SK-N-SH treated with all-trans-retinoic acid at 6 μM for 48 hours (cell line): Measurements from ENCODE around the gene SIL1.
A peak's percentile ranks its signal among the peaks of the same experiment; 100 is the strongest.
"Not testable (repeated sequence)": the region's sequence is repeated elsewhere in the genome, so short reads cannot be mapped to it uniquely, and the experiment has no call there.

Experiments used
- ATAC-seq: fragments of 200-7000 bp; cut with Tn5 transposase; 3 replicates; pipeline ENCODE4 v1.9.1; 2020; ENCODE audit warnings: mild to moderate bottlenecking, moderate library complexity
- BACH2 ChIP-seq: fragments of 250-450 bp; sonication (Bioruptor Pico); IDR thresholded peaks from 2 replicates; pipeline ENCODE4 v1.9.0; 2021; ENCODE audit warnings: mild to moderate bottlenecking, borderline replicate concordance
- CSDC2 ChIP-seq: fragments of 250-450 bp; sonication (Bioruptor Pico); IDR thresholded peaks from 2 replicates; pipeline ENCODE4 v1.5.0; 2020; ENCODE audit warnings: mild to moderate bottlenecking, moderate library complexity
- ESRRG ChIP-seq: fragments of 250-450 bp; sonication (Bioruptor Pico); IDR thresholded peaks from 2 replicates; pipeline ENCODE4 v1.6.1; 2021; ENCODE audit warnings: mild to moderate bottlenecking
- GLIS3 ChIP-seq: fragments of 250-450 bp; sonication (Bioruptor Pico); IDR thresholded peaks from 2 replicates; pipeline ENCODE4 v1.5.0; 2020; ENCODE audit warnings: mild to moderate bottlenecking, moderate library complexity
- ISL1 ChIP-seq: fragments of 250-450 bp; sonication (Bioruptor Pico); IDR thresholded peaks from 2 replicates; pipeline ENCODE4 v2.1.2; 2022; ENCODE audit warnings: mild to moderate bottlenecking, moderate library complexity
- OSR1 ChIP-seq: fragments of 250-450 bp; sonication (Bioruptor Pico); IDR thresholded peaks from 2 replicates; pipeline ENCODE4 v1.8.0; 2022; ENCODE audit warnings: moderate library complexity, mild to moderate bottlenecking, inconsistent platforms
- PPARA ChIP-seq: fragments of 250-450 bp; sonication (Bioruptor Pico); IDR thresholded peaks from 2 replicates; pipeline ENCODE4 v1.5.0; 2020; ENCODE audit warnings: mild to moderate bottlenecking, borderline replicate concordance
- RARB ChIP-seq: fragments of 250-450 bp; sonication (Bioruptor Pico); IDR thresholded peaks from 2 replicates; pipeline ENCODE4 v1.8.0; 2021; ENCODE audit warnings: mild to moderate bottlenecking, moderate library complexity
- SNAI2 ChIP-seq: fragments of 250-450 bp; sonication (Bioruptor Pico); IDR thresholded peaks from 2 replicates; pipeline ENCODE4 v1.5.0; 2020; ENCODE audit warnings: mild to moderate bottlenecking, moderate library complexity
- TCF4 ChIP-seq: fragments of 250-450 bp; sonication (Bioruptor Pico); IDR thresholded peaks from 2 replicates; pipeline ENCODE4 v1.8.0; 2021; ENCODE audit warnings: mild to moderate bottlenecking, moderate library complexity, borderline replicate concordance
- TOX ChIP-seq: fragments of 250-450 bp; sonication (Bioruptor Pico); IDR thresholded peaks from 2 replicates; pipeline ENCODE4 v1.8.0; 2021; ENCODE audit warnings: mild to moderate bottlenecking, moderate library complexity, borderline replicate concordance
- ZFP3 ChIP-seq: fragments of 250-450 bp; sonication (Bioruptor Pico); IDR thresholded peaks from 2 replicates; pipeline ENCODE4 v1.5.0; 2020; ENCODE audit warnings: mild to moderate bottlenecking, moderate library complexity
- ZFP30 ChIP-seq: fragments of 450-650 bp; formaldehyde crosslinking; IDR thresholded peaks from 2 replicates; pipeline ENCODE4 v1.5.0; 2022; ENCODE audit warnings: mild to moderate bottlenecking, moderate library complexity
- ZNF565 ChIP-seq: fragments of 450-650 bp; formaldehyde crosslinking; conservative IDR thresholded peaks from 2 replicates; pipeline ENCODE4 v1.5.0; 2020; ENCODE audit warnings: low read depth, mild to moderate bottlenecking, moderate library complexity
- ZNF8 ChIP-seq: fragments of 450-650 bp; formaldehyde crosslinking; IDR thresholded peaks from 2 replicates; pipeline ENCODE4 v1.5.0; 2020; ENCODE audit warnings: mild to moderate bottlenecking, moderate library complexity
- TF ChIP-seq, protein P1 (sequence below): fragments of 250-450 bp; sonication (Bioruptor Pico); IDR thresholded peaks from 2 replicates; pipeline ENCODE4 v1.5.1; 2021; ENCODE audit warnings: mild to moderate bottlenecking, moderate library complexity
- TF ChIP-seq, protein P2 (sequence below): fragments of 250-450 bp; sonication (Bioruptor Pico); IDR thresholded peaks from 2 replicates; pipeline ENCODE4 v1.5.0; 2020; ENCODE audit warnings: mild to moderate bottlenecking, moderate library complexity
- TF ChIP-seq, protein P3 (sequence below): fragments of 250-450 bp; sonication (Bioruptor Pico); IDR thresholded peaks from 2 replicates; pipeline ENCODE4 v1.8.0; 2021; ENCODE audit warnings: low read depth, mild to moderate bottlenecking, moderate library complexity, borderline replicate concordance

The SIL1 gene

DNA sequence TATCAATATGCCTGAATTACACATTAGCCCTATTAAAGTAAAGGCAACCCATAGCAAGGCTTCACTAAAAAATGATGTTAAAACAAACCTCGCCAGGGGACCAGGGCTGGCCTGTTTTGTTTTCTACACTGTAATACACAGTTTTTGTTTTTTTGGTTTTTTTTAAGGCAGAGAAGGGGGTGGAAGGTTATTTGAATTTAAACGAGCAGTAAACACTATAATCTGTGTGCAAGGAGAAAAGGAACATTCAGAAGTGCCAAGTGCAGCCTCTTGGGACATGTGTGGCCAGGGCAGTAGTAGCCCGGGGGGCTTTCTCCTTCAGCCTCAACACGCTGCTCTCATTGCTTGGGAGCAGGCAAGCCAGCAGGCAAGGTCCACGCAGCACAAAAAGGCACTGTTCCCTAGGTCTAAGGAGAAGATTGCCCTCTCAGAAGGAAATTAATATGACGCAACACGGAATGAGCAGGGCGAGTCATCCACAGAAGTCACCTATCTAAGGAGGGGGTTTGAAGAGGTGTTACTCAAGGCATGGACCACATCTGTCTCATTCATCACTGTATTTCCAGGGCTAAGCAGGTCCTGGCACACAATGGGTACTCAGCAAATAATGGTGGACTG lies 16.2 kb downstream of the SIL1 start:
- TF ChIP-seq GLIS3 (CRISPR knock-in tag) (no peak), ESRRG (CRISPR knock-in tag) (no peak), TOX (CRISPR knock-in tag) (no peak), CSDC2 (CRISPR knock-in tag) (no peak), ZNF8 (CRISPR knock-in tag) (no peak), ZNF565 (CRISPR knock-in tag) (no peak), ISL1 (no peak), TCF4 (no peak), OSR1 (CRISPR knock-in tag) (no peak), RARB (CRISPR knock-in tag) (no peak)
- TF ChIP-seq, protein P1, sequence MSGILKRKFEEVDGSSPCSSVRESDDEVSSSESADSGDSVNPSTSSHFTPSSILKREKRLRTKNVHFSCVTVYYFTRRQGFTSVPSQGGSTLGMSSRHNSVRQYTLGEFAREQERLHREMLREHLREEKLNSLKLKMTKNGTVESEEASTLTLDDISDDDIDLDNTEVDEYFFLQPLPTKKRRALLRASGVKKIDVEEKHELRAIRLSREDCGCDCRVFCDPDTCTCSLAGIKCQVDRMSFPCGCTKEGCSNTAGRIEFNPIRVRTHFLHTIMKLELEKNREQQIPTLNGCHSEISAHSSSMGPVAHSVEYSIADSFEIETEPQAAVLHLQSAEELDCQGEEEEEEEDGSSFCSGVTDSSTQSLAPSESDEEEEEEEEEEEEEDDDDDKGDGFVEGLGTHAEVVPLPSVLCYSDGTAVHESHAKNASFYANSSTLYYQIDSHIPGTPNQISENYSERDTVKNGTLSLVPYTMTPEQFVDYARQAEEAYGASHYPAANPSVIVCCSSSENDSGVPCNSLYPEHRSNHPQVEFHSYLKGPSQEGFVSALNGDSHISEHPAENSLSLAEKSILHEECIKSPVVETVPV (CRISPR knock-in tag) = no peak
- ATAC-seq = no peak

DNA sequence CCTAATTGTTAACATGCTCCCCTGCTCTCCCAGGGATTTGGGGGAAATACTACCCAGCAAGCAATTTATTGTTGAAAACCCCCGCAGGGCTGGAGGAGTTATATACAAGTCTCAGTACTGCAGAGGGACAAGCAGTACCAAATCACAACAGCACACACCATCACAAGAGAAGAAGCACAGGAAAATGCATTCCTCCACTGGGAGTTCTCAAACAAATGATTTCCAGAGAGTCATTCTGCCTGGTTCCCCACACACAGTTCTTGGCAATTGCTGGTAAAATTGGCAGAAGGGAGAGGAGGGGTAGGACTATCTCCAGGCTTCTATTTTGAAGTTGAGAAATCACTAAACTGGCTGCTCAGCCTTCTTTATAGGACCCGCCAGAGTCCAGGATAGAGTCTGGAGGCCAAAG lies 16.8 kb downstream of the SIL1 start:
- TF ChIP-seq, protein P2, sequence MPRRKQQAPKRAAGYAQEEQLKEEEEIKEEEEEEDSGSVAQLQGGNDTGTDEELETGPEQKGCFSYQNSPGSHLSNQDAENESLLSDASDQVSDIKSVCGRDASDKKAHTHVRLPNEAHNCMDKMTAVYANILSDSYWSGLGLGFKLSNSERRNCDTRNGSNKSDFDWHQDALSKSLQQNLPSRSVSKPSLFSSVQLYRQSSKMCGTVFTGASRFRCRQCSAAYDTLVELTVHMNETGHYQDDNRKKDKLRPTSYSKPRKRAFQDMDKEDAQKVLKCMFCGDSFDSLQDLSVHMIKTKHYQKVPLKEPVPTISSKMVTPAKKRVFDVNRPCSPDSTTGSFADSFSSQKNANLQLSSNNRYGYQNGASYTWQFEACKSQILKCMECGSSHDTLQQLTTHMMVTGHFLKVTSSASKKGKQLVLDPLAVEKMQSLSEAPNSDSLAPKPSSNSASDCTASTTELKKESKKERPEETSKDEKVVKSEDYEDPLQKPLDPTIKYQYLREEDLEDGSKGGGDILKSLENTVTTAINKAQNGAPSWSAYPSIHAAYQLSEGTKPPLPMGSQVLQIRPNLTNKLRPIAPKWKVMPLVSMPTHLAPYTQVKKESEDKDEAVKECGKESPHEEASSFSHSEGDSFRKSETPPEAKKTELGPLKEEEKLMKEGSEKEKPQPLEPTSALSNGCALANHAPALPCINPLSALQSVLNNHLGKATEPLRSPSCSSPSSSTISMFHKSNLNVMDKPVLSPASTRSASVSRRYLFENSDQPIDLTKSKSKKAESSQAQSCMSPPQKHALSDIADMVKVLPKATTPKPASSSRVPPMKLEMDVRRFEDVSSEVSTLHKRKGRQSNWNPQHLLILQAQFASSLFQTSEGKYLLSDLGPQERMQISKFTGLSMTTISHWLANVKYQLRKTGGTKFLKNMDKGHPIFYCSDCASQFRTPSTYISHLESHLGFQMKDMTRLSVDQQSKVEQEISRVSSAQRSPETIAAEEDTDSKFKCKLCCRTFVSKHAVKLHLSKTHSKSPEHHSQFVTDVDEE (CRISPR knock-in tag) = no peak
- TF ChIP-seq PPARA (CRISPR knock-in tag) (no peak), ISL1 (no peak), OSR1 (CRISPR knock-in tag) (no peak)
- peak; percentile 23; the same call in 2 of the 3 replicates for ATAC-seq

DNA sequence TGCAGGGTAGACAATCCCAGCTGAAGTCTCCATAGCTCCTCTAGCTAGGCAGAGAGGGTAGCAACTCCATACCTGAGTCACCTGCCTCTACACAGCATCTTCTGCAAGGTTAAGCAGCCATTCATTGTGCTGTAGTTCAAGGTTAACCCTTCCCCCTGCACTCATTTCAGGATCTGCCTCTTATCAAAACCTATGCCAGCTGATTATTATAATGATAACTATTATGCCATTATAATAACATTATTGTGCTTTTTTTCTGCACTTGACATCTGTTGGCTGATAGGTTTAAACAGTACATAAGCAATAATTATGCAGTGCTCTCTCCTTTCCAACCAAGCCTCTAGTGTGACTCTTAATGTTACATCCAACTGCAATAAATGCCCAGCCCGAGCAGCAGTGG lies 17.3 kb downstream of the SIL1 start:
- TF ChIP-seq, protein P2 (CRISPR knock-in tag) = no peak
- TF ChIP-seq TCF4 (no peak), ZFP30 (CRISPR knock-in tag) (no peak), BACH2 (CRISPR knock-in tag) (no peak)
- TF ChIP-seq, protein P3, sequence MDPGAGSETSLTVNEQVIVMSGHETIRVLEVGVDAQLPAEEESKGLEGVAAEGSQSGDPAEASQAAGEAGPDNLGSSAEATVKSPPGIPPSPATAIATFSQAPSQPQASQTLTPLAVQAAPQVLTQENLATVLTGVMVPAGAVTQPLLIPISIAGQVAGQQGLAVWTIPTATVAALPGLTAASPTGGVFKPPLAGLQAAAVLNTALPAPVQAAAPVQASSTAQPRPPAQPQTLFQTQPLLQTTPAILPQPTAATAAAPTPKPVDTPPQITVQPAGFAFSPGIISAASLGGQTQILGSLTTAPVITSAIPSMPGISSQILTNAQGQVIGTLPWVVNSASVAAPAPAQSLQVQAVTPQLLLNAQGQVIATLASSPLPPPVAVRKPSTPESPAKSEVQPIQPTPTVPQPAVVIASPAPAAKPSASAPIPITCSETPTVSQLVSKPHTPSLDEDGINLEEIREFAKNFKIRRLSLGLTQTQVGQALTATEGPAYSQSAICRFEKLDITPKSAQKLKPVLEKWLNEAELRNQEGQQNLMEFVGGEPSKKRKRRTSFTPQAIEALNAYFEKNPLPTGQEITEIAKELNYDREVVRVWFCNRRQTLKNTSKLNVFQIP (CRISPR knock-in tag) = no peak
- ATAC-seq = no peak

DNA sequence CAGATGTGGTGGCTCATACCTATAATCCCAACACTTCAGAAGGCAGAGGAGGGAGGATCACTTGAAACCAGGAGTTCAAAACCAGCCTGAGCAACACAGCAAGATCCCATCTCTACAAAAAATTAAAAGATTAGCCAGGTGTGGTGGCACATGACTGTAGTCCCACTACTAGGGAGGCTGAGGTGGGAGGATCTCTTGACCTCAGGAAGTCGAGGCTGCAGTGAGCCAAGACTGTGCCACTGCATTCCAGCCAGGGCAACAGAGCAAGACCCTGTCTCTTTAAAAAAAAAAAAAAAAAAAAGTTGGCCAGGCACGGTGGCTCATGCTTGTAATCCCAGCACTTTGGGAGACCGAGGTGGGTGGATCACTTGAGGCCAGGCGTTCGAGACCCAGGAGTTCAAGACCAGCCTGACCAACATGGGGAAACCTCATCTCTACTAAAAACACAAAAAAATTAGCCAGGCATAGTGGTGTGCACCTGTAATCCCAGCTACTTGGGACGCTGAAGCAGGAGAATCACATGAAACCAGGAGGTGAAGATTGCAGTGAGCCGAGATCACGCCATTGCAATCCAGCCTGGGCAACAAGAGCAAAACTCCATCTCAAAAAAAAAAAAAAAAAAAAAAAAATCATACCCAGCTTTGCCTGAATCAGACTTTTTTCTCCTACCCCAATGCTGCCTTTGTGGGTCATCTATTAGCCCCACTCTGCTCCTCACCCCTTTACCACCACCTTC lies 18.2 kb downstream of the SIL1 start:
- not testable (repeated sequence) for ATAC-seq

DNA sequence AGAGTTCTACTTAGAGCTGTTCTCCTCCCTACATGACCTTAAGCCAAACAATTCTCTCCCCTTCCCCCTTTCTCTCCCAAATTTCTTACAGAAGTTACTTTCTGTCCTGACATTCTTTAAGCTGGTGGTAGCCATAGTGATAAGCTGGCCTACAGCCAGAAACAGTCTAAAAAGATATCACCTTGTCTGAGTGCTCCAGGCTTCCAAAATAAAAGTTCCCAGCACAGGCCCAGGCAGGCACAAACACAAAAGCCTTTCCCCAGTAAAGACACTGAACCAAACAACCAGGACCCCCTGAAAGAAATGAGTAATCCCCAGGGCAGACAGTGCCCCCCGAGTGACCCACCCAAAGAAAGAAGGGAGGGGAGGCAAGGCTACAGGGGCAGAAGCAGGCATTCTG lies 19.2 kb downstream of the SIL1 start:
- ATAC-seq = peak; percentile 57
- TF ChIP-seq ZFP3 (CRISPR knock-in tag) (no peak), SNAI2 (CRISPR knock-in tag) (no peak), ISL1 (no peak)
- TF ChIP-seq, protein P2 (CRISPR knock-in tag) = no peak
- TF ChIP-seq, protein P3 (CRISPR knock-in tag) = no peak
- TF ChIP-seq, protein P1 (CRISPR knock-in tag) = no peak
